Activated CD4-positive, CD25-positive, alpha-beta regulatory T cell treated with anti-CD3 and anti-CD28 coated beads, Interleukin-2, amount 50 U/mL, for 24 hours (primary cell): ENCODE results near the gene NUDC.
A peak's percentile ranks its signal among the peaks of the same experiment; 100 is the strongest.
"Not testable (repeated sequence)": the region's sequence is repeated elsewhere in the genome, so short reads cannot be mapped to it uniquely, and the experiment has no call there.

ENCODE experiments used
- ATAC-seq, 2 donors: fragments of 150-1000 bp; cut with Tn5 transposase; one replicate each; pipeline ENCODE4 v1.10.0; 2021; ENCODE audit warnings: mild to moderate bottlenecking in 1 of 2, moderate library complexity in 1 of 2

The NUDC gene

DNA sequence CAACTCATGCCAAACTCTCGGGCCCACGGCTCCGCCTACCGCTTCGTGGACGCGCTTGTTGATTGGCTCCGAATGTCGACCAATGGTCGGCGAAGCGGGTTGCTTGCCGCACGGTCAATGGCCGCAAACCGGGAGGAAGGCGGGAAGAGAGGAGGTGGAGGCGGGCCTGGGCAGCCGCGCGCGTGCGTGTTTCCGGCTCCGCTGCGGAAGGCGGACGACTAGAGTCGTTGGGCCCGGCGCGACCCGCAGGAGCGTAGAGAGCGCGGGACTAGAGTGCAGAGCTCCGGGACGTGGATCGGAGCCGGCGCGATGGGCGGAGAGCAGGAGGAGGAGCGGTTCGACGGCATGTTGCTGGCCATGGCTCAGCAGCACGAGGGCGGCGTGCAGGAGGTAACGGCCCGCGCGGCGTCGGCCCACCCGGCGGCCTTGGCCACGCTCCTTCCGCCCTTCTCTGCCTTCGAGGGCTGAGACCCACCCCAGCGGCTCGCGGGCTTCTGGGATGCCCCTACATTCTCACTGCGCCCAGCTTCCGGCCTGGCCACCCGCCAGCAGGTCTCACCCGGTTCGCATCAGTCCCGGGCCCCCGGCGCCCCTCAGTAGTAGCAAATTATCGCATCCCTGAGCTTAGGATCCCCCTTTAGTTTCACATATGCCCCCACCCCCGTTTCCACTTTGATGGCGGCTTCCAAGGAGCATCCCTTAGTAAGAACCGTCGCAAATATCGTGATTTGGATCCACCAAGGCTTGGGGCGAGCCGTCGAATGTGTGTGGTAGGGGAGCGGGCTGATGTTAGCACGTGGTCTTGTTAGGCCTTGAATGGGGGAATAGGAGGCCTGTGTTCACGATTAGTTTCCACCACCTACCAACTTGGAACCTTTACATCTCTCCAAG, at the start of gene NUDC:
TSS of gene NUDC (plus strand) at position 204 of the 891 bp plus-strand sequence. CDS start at position 310, 106 bp downstream.
- peak; percentile 93 to 95 for ATAC-seq

DNA sequence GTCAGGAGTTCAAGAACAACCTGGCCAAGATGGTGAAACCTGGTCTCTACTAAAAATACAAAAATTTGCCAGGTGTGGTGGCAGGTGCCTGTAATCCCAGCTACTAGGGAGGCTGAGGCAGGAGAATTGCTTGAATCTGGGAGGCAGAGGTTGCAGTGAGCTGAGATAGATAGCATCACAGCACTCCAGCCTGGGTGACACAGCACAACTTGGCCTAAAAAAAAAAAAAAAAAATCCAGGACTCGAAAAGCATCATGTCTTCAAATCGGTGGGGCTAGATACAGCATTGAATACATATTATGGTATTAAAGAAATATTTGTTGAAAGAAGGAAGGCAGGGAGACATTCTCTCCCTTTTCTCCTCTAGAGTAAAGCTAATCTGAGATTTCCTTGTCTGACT, 48.4 kb upstream of the NUDC start:
- ATAC-seq: not testable (repeated sequence)

DNA sequence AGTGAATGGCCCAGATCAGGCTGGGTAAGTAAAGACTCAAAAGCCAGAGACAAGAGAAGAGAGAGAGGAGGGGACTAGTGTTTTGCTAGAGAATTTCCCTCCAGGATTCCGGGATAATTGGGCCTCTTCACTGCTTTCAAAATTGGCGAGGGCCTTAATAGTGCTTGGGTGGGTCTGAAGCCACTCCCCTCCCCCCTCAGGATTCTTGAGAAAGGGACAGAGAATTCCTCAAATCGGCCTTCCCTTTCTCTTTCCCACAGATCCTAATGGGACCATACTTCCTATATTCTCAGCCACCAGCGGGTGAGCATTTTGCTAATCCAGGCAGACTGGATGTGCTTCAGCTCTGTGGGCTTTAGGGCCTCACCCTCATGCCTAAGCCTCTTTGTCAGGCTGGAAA, 46.6 kb upstream of the NUDC start:
- no peak for ATAC-seq

DNA sequence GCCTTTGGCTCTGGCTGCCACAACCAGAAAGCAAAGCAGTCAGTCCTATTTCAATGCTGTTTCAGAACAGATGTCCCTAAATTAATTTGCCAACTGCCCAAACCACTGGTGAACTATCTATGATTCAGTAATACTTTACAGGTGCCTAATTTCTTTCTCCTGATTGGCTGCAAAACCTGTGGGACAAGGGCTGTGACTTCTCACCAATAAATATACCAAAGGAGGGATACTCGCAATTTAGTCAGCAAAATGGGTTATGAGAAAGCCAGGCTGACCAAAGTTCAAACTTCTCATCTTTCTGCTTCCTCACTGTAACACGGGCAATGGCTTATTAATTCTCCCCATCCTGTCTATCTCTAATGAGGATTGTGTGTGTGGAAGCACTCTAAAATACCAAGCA, 44.2 kb upstream of the NUDC start:
- no peak for ATAC-seq

DNA sequence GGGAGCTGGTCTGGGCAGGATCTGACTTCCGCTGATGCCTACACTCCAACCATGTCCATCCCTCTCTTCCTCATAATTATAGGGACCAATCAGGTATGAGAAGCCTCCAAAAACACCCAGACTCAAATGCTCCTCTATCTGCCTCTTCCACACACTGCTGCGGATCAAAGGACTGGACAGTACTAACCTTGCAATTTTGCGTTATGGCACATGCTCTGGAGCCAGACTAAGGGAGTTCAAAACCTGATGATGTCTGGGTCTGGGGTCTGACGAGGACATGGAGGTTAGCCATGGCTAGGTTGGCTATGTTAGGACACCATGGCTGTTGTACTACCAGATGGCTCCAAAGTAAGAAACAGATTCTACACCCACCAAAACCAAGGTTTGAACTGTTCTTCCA, 41.8 kb upstream of the NUDC start:
- no peak for ATAC-seq

DNA sequence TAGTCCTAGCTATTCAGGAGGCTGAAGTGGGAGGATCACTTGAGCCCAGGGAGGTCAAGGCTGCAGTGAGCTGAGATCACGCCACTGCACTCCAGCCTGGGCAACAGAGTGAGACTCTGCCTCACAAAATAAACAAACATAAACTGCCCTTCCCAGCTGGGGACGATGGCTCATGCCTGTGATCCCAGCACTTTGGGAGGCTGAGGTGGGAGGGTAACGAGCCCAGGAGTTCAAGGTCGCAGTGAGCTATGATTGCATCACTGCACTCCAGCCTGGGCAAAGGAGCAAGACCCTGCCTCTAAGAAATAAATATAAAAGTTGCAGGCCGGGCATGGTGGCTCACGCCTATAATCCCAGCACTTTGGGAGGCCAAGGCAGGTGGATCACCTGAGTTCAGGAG, 39.9 kb upstream of the NUDC start:
- ATAC-seq: not testable (repeated sequence)

DNA sequence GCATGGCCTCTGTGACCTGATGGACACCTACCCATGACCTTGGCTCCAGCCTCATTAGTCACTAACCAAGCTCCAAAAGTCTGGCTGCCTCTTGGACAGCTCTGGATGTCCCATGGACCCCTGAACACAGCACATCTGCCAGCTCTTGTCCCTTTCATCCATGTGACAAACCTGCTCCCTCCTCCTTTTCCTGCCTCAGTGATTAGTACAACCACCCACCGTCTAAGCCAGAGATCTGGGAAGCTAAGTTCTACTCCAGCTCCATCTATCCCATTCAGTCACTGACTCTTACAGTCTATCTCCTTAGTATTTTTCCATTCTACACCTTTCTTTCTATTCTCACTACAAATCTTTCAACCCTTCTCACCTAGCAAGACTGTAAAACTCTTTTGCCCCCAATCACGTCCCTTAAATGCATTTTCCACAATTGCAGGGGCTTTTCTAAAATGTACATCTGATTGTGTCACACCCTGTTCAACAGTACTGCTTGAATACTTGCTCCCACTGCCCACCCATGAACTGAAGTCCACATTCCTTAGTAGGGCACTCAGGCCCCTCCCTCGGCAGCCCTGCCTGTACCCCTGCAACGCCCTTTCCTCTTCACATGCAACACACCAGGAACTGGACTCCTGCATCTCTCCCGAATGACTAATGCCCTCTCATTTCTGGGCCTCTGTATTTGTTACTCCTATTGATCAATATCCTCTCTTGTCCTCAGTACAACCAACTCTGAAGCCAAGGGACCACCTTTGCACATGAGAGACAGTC, 38.7 kb upstream of the NUDC start:
- ATAC-seq: no peak

DNA sequence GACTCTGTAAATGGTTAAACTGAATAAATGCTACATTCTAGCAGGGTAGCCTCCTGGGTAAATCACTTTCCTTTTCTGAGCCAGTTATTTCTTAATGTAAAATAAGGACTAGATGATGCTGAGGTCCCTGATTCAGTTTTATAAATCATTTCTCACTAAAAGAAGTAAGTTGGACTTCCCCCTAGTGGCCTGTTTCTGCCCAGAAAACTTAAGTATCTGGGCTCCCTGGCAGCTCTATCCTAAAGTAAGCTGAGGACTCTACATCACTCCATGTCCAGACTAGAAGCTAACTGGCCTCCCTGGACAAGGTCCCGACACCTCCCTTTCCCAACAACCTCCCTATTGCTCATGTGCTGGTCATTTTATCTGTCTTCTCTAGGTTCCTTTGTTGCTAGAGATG, 34.4 kb upstream of the NUDC start:
- no peak for ATAC-seq

DNA sequence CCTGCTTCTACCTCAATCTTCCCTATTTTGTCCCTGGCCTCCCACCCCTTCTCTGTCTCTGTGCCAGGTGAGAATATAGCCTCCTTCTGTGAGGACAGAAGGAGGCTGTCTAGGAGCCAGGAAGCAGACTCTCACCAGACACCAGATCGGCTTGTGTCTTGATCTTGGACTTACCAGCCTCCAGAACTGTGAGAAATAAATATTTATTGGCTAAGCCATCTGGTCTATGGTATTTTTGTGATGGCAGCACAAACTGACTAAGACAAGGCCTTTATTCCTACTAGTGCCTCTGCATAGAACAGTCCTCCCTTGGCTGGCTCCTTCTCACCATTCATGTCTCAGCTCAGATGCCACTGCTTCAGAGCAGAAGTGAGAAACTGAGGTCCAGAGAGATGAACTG, 33.3 kb upstream of the NUDC start:
- no peak for ATAC-seq

DNA sequence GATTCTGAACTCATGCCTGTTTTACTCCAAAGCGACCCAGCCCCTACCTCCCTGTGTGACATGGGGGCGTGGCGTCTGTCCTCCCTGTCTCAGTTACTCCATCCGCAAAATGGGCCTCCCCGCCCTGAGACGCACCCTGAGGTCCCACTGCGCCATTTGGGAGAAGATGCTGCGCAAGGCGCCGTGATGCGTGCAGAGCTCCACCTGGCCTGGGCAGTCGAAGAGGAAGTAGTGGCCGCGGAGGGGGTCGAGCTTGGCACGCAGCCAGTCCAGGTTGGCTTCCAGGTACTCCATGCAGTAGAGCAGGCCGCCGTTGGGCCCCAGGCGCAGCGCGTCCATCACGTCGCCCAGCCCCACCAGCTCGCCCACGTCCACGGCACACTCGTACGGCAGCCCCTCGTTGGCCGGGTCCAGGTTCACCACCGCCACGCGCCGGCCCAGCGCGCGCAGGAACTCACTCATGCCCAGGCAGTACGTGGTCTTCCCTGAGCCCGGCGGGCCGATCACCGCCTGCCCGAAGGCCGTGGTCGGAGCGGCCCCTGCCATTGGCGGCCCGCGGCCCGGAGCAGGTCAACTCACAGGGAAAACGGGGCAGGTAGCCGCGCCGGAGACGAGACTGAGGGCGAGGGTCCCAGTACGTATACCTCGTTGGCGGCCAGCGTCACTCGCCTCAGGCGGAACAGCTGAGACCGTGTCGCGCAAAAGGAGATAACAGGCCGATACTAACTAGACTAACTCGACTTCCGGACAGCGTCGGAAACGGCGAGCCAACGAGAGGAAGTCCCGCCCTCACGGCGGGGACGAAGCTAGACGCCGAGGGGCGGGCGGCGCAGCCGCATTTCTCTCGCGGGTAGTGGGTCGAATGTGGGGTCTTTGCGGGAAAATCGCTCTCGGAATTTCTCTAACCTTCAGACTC, 31.7 kb upstream of the NUDC start, which contains the start of gene GPN2:
TSS of gene GPN2 (minus strand) at position 733 of the 916 bp plus-strand sequence. CDS start at position 546, 187 bp downstream.
- ATAC-seq: peak; percentile 97 to 98

DNA sequence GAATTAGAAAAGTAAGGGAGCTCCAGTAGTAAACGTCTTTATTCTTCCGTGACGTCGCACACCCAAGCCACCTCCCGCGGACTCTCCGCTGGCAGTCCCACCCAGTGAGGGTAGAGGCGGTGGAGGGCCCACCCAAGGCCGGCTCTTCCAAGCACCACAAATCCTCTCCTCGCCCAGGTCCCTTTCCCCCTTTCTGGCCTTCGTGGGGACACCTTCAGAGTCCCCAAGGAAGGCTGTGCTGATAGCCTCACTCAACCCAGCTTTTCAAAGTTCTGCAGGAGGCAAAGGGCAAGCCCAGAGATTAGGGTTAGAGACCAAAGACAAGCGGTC, 31.1 kb upstream of the NUDC start:
- peak; percentile 30 to 36 for ATAC-seq

DNA sequence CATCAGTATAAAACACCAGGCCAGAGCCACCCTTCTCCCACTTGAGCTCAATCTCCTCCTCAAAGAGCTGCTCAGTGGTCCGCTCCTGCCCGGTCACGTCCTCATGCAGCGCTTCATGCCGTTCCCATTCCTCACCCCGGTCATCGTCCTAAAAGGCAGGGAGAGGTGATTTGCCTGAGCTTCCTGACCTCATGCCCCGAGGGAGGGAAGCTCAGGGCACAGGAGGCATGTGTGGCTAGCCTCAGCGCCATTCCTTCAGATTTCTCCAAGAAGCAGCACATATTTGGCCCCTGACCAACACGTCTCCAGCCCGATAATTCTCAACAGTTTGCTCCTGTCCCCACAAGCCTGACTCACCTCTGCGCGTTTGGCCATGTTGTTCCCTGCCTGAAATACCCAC, 27.3 kb upstream of the NUDC start:
- ATAC-seq: no peak

DNA sequence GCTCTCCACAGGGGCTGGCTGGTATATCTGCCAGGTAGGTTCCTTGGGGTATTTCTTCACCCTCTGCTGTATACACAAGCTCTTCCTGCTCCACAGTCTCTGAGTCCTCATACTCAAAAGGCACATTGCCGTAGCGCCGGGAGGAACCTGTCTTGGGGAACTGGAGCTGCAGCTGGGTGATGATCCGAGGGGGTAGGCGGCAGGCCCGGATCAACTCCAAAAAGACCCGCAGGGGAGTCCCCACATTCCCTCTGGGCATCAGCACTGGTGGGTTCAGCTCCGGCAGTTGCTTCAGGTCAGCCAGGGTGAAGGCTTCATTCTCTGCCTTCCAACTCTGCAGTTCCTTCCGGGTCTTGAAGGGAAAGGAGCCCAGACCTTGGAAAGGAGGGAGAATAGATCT, 24.2 kb upstream of the NUDC start:
- ATAC-seq: no peak

DNA sequence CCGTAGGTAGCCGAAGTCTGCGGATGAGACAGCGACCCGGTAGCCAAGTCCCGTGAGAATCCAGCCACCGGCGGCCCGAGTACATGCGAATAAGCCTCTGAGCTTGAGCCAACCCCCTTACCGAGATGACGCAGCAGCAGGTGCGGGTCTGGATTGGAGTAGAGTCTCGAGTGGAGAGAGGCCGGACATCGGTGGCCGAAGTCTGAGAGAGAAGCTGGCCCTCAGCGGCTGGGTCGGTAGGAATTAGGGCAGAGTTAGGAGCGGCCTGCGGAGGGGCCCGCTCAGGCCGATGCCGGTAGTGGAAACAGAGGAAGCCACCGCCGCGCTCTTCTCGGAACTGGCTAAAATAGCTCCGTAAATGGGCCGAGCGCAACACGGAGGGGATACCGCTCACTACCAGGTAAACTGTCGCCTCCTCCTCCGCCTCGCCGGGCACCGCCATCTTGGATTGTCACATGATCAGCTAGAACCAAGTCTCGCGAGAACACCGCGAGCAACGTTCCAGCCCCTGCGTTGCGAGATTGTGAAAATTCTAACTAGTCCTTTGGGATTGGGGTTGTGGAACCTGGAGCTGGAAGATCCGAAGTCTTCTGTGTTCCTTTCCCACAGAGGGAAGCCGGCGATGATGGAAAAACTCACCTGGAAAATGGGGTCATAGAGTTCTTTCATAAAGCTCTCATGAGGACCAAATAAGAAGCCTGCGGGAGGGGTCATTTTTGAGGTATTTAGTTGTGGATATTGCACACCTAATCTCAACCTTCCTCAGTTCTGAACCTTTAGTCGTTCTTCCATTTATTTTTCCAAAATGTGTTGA, 21.3 kb upstream of the NUDC start, which contains the start of gene GPATCH3:
TSS of gene GPATCH3 (minus strand) at position 467 of the 814 bp plus-strand sequence. CDS start at position 442, 25 bp downstream.
- peak; percentile 89 to 90 for ATAC-seq

DNA sequence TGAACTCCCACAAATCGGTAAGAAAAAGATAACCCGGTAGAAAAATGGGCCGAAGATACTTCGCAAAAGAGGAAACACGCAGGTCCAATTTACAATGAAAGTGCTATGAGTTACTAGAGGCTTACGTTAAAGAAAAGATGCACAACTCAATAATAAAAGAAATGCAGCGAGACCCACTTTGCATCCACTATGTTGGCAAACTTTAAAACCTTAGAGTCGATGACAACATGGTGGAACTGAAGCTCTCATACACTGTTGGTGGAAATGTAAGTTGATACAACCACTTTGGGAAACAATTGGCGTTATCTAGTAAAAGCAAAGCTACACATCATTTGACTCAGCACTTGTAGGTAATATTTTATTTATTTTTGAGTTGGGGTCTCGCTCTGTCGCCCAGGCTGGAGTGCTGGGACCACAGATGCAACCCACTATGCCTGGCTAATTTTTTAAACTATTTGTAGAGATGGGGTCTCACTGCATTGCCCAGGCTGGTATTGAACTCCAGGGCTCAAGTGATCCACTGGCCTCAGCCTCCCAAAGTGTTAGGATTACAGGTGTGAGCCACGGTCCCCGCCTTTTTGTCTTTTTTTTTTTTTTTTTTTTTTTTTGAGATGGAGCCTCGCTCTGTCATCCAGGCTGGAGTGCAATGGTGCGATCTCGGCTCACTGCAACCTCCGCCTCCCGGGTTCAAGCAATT, 20.6 kb upstream of the NUDC start:
- ATAC-seq: no peak

DNA sequence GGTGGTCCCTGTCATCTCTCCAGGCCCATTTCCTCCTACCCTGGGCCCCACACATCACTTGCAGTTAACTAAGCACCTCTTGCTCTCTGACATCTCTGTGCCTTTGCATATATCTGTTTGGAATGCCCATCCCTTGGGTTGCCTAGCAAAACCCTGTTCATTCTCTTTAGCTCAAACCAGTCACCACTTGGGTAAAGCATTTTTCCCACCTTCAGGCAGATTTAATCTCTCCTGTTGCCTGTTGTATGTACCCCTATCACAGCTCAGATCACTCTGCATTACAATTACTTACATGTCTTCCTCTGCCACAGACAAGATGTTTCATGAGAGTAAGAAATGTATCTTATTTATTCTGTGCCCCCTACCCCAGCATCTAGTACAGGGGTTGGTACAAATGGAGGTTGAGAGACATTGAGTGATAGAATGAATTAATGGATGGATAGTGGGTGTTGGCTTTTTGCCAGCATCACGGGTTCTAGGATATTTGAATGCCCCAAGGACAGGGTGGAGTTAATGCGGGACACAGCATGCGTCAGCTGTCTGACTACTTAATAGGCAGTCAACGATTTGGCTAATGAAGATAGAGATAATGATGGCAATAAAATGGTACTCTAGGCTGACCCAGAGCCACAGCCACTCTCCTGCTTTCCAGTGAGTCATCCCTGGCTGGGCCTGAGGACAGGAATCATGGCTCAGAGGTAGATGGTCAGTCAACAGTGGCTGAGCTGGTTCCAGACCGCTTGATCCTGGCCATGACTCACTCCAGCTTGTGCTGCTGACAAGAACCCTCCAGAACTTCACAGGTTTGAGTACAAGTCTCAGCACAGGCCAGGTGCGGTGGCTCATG, 14.2 kb upstream of the NUDC start:
- no peak for ATAC-seq

DNA sequence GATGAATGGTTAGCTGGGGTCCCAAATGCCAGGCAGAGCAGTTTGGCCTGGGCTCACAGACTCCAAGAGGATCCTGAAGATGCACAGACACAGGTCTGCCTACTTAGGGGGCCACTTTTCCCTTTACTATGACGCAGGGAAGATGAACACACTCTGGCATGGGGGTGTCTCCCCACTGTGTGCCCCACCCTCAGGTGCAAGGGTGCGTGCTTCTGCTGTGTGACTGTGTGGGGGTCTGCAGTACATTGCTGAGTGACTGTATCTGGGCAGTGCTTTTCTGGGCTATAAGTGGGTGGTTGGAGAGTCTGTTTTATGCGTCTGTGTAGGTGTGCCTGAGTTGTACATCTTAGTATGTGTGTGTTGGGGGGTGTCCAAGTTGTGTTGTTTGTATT, 11.6 kb upstream of the NUDC start:
- no peak for ATAC-seq

DNA sequence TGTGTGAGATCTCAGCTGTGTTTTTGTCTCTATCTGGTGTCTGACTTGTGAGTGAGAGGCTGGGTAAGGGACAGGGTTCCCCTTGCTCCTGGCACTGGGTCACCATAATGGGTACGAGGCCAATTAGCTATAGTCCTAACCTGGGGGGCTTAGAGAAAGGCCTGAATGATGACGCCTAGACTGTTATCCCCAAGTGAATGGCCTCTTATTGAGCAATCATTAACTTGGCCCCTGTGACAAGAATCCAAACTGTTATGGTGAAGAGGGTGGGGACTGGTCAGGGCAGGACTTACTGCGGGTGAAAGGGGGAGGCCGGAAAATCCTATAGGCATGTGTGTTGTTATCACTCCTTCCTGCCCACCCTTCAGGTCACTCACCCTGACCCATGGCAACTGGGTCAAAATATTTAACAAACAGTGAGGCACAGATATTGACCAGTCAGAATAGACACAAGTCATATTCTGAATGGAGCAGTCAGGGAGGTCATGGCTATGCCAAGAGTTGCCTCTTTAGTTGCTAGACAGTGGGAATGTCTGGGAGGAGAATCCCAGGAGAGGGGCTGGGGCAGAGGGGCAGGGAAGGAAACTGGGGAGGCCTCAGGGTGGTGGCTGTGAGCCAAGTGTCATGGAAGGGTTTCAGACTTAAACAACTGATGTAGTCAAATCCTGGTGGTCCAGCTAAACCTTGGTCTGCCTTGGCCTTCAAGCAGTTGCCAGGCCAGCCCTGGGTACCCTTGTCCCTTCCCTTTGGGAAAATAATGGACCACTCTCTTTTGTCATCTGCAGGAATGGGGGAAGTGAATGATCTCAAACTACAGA, 11.0 kb upstream of the NUDC start:
- ATAC-seq: no peak
